GM18909 (cell line): ENCODE data around the gene CCDC150.
"Not testable (repeated sequence)": the region's sequence is repeated elsewhere in the genome, so short reads cannot be mapped to it uniquely, and the experiment has no call there.

Experiments used
- ATAC-seq: cut with Tn5 transposase; IDR thresholded peaks from one replicate; pipeline ENCODE4 v1.9.1; 2021; ENCODE audit warnings: mild to moderate bottlenecking; ENCODE audit not compliant: unreplicated experiment, poor library complexity

Gene CCDC150

GRCh38 chr2:196639180-196640030 lies at the start of gene CCDC150:
Gene CCDC150, plus strand, starts transcription at chr2:196639715. Its CDS starts 52 bp downstream, at chr2:196639767.
- ATAC-seq: peak; percentile 100

- ATAC-seq: no peak
Measured at GRCh38 chr2:196590286-196590685, 49.2 kb upstream of the CCDC150 start.

DNA sequence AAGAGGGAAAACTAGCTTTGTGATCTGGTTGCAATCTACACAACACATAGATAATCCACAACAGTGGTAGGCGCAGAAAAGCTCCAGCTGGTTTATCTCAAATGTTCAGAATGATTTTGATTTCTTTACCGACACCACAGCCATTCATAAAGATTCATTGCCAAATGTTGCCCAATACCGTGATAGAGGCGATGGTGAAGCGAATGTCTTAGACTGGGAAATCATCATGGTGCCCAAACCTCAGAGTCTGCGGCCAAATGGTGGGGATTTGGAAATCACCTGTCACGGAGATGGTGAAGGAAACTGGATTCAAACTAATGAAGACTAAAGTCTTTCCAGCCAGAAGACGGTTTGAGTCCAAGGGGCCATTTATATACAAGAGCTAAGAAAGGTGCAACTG lies 48.5 kb upstream of the CCDC150 start:
- no peak for ATAC-seq

DNA sequence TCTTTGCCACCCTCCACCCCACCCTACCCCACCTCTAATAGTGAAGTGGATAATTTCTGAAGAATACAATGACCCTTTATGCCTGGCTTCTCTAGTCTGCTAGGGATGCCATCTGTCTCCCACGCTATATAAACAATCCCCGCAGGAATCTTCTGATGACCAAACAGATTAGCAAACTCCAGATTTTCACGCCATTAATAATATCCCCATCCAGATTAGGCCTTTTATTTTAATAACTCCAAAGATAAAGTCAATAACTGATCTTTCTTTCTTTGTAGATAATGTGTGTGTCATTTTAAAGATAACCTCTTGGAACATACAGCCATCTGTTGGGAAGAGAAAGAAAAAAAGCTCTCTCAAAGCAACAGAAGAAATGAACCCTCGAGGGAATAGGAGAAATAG lies 47.9 kb upstream of the CCDC150 start:
- ATAC-seq: no peak

DNA sequence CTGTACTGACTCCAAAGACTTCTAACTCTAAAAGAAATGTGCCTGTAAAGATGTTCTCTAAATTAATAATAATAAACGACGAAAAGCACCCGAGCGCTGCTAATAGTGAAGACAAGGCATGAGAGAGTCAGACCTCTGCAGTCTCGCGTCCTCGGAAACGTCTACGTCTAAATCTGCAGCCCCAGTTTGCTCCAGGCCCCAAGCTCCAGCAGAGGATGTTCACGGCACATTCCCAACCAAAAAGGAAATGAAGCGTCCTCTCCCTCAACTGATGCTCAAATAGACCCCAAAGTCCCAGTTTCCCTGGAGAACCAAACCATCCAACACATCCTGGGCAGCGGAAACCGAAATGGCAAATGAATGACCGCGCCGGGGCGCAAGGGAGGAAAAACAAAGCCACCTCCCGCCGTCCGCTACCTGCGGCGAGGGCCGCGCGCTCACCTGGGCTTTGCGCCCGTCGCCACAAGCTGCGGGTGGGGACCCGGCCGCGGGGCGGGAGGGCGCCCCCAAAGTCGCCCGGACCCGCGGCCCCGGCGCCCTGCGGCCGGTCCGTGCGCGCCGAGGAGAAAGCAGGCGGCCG lies 47.1 kb upstream of the CCDC150 start:
- ATAC-seq: peak; percentile 36

DNA sequence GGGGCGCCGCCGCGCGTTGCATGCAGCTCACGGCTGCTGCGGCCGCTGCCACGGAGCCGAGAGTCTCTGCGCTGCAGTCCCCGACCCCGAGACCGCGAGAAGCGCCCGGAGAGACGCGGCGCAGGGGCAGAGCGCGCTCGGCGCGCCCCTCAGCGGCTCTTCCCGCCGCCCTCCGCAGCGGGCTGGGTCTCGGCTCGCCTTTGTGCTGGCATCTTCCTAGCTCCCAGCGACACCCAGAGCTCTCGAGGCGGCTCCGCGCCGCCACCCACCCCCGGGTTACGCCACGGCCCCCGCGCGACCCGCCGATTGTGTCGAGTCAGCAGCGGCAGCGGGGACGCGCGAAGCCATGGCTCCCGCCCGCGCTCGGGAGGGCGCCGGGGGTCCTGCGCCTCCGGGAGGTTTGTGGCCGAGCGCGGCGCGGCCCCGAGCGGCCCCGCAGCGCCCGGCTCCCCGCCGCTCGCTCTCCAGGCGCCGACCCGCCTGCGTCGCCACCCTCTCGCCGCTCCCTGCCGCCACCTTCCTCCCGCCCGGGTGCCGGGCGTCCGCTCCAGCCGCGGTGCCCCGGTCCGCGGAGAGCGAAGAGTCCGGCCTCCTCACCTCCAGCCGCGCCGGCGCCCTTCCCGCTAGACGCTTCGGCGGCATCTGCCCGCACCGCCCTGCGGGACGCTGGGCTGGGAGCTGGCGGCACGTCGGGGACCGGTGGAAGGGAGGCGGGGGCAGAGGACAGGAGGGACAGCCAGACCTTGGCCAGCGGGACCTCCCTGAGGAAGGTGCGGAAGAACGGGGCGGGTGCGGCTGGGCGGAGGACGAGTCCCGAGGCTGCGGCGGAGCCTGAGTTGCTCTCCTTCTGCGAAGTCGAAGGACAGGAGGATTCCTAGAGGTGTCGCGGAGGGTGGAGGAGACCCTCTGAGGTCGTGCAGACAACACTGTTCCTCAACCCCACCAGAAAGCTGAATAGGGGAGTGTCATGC lies 46.3 kb upstream of the CCDC150 start, which contains the start of gene HECW2:
TSS of gene HECW2 (minus strand) at position 644 of the 971 bp plus-strand sequence.
- ATAC-seq: peak; percentile 72

- ATAC-seq: no peak
Measured at GRCh38 chr2:196594158-196594557, 45.4 kb upstream of the CCDC150 start.

DNA sequence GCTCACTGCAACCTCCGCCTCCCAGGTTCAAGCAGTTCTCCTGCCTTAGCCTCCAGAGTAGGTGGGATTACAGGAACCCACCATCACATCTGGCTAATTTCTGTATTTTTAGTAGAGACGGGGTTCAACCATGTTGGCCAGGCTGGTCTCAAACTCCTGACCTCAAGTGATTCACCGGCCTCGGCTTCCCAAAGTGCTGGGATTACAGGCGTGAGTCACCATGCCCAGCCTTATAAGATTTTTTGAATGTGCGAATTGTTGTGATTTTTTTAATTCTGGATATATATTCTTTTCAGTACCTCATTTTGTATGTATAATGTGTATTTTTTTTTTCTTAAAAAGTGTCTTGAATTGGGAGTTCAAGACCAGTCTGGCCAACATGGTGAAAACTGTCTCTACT lies 42.0 kb upstream of the CCDC150 start:
- ATAC-seq: no peak

DNA sequence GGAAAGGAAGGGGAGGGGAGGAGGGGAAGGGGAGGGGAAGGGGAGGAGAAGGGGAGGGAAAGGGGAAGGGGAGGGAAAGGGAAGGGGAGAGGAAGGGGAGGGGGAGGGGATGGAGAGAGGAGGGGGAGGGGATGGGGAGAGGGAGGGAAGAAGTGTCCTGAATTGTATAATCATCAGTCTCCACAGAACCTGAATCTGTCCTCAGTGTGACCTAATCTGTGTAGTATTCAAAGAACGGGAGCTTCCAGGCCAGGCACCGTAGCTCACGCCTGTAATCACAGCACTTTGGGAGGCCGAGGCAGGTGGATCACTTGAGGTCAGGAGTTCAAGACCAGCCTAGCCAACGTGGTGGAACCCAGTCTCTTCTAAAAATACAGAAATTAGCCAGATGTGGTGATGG lies 41.1 kb upstream of the CCDC150 start:
- no peak for ATAC-seq

DNA sequence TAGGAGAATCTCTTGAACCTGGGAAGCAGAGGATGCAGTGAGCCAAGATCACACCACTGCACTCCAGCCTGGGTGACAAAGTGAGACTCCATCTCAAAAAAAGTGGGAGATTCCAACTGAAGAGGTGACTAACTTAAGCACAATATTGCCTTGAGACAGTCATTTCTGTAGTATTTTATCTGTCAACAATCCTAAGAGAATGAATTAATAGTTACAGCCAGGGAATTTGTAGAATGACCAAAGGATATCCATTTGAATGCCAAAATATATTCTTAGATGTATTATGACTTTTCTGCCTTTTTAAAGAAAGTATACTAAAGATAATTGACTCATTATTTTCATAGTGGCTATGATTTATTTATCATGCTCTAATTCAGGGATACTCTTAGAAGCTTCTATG lies 40.7 kb upstream of the CCDC150 start:
- no peak for ATAC-seq

- no peak for ATAC-seq
Measured at GRCh38 chr2:196601430-196602306, 37.8 kb upstream of the CCDC150 start.

- no peak for ATAC-seq
Measured at GRCh38 chr2:196604196-196604595, 35.3 kb upstream of the CCDC150 start.

DNA sequence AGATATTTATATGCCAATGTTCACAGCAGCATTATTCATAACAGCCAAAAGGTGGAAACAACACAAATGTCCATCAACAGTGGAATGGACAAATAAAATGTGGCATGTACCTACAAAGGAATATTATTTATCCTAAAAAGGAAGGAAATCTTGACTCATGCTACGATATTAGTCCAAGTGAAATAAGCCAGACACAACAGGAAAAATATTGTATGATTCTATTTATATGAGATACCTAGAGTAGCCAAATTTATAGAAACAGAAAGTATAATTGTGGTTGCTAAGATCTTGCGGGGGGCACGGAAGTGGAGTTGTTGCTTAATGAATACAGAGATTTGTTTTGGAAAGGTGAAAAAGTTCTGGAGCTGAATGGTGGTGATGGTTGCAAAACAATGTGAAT lies 33.0 kb upstream of the CCDC150 start:
- no peak for ATAC-seq

GRCh38 chr2:196607073-196607472 lies 32.4 kb upstream of the CCDC150 start:
- no peak for ATAC-seq

- not testable (repeated sequence) for ATAC-seq
Measured at GRCh38 chr2:196607896-196608295, 31.6 kb upstream of the CCDC150 start.

- no peak for ATAC-seq
Measured at GRCh38 chr2:196609806-196610205, 29.7 kb upstream of the CCDC150 start.

GRCh38 chr2:196610796-196611195 lies 28.7 kb upstream of the CCDC150 start:
- ATAC-seq: no peak

DNA sequence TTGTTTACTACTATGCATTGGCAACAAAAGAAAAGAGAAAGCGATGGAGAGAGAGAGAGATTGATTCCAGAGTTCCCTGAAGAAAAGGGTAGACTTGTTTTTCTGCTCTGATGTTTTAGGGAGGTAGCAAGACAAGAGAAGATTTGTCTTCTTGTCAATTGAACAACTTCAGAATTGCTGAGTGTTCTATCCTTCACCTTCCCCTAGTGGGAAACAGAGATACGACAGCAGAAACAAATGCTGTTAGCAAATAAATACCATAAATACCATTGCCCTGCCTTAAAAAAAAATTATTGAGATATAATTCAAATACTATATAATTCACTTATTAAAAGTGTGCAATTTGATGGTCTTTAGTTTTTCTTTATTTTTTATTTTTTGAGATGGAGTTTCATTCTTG lies 26.2 kb upstream of the CCDC150 start:
- ATAC-seq: no peak

- no peak for ATAC-seq
Measured at GRCh38 chr2:196617430-196617829, 22.1 kb upstream of the CCDC150 start.

DNA sequence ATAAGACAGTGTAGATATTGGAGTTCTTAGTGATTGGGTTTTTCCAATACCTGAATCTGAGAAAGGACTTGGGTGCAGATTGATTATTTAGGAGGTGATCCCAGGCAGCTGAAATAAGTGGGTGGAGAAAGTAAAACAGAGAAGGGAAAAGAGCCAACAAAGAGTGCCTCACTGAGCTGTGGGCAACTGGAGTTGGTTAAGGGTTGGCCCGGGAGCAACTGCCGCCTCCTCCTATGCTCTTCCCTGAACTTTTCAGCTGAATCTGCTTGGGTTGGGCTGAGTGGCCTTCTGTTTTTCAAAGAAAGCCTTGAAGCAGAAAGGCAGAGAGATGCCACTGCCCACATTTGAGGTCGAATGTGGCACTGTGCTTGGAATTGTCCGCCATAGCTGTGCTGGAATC lies 20.9 kb upstream of the CCDC150 start:
- no peak for ATAC-seq
